T-helper 22 cell (primary cell): ENCODE results near the gene SLC39A10.
"Not testable (repeated sequence)": the region's sequence is repeated elsewhere in the genome, so short reads cannot be mapped to it uniquely, and the experiment has no call there.

Source experiments
- DNase-seq: peaks from one replicate; pipeline ENCODE4 v3.0.0-alpha.2; 2020; ENCODE audit warnings: low read depth

Gene SLC39A10

GRCh38 chr2:195646424-195646823 is 10.6 kb upstream of the SLC39A10 start:
- no peak for DNase-seq

- DNase-seq: no peak
These were observed 9.7 kb upstream of the SLC39A10 start for GRCh38 chr2:195647302-195647701.

- DNase-seq: not testable (repeated sequence)
These were observed 8.7 kb upstream of the SLC39A10 start for GRCh38 chr2:195648370-195648769.

GRCh38 chr2:195648787-195649186 is 8.2 kb upstream of the SLC39A10 start:
- DNase-seq: no peak

GRCh38 chr2:195649629-195650190 is 7.3 kb upstream of the SLC39A10 start:
- DNase-seq: no peak

GRCh38 chr2:195651046-195651445 is 6.0 kb upstream of the SLC39A10 start:
- no peak for DNase-seq

GRCh38 chr2:195652911-195653310 is 4.1 kb upstream of the SLC39A10 start:
- DNase-seq: no peak

- no peak for DNase-seq
These were observed 716 bp upstream of the SLC39A10 start for GRCh38 chr2:195656161-195656858.

- DNase-seq: peak; percentile 57
These were observed 861 bp downstream of the SLC39A10 start for GRCh38 chr2:195657634-195658540.

GRCh38 chr2:195658541-195658890 is 1.5 kb downstream of the SLC39A10 start:
- DNase-seq: peak; percentile 4

GRCh38 chr2:195659114-195659513 is 2.1 kb downstream of the SLC39A10 start:
- DNase-seq: peak; percentile 9

GRCh38 chr2:195659982-195660890 is 3.2 kb downstream of the SLC39A10 start:
- DNase-seq: peak; percentile 49

- no peak for DNase-seq
These were observed 5.1 kb downstream of the SLC39A10 start for GRCh38 chr2:195662138-195662537.

GRCh38 chr2:195663007-195663406 is 6.0 kb downstream of the SLC39A10 start:
- DNase-seq: no peak

- no peak for DNase-seq
These were observed 7.5 kb downstream of the SLC39A10 start for GRCh38 chr2:195664528-195664927.

GRCh38 chr2:195665153-195665552 is 8.1 kb downstream of the SLC39A10 start:
- not testable (repeated sequence) for DNase-seq

GRCh38 chr2:195666113-195666712 is 9.2 kb downstream of the SLC39A10 start:
- DNase-seq: no peak

- DNase-seq: no peak
These were observed 10.9 kb downstream of the SLC39A10 start for GRCh38 chr2:195667974-195668373.

GRCh38 chr2:195670191-195670590 is 13.2 kb downstream of the SLC39A10 start:
- DNase-seq: no peak

GRCh38 chr2:195671563-195671962 is 14.5 kb downstream of the SLC39A10 start:
- no peak for DNase-seq

GRCh38 chr2:195672674-195673073 is 15.6 kb downstream of the SLC39A10 start:
- DNase-seq: no peak
